Measurements from ENCODE around the gene NT5DC1. TPM values are rescaled to one million over a fixed set of nuclear protein-coding genes. Genes with fewer than 3 reads are reported as not detected.
A peak's percentile ranks its signal among the peaks of the same experiment; 100 is the strongest.

The NT5DC1 gene
- total and polyA plus RNA-seq, 5 donors from 2014 or later: 32.4 to 80.2 (median 66.3) TPM

DNA sequence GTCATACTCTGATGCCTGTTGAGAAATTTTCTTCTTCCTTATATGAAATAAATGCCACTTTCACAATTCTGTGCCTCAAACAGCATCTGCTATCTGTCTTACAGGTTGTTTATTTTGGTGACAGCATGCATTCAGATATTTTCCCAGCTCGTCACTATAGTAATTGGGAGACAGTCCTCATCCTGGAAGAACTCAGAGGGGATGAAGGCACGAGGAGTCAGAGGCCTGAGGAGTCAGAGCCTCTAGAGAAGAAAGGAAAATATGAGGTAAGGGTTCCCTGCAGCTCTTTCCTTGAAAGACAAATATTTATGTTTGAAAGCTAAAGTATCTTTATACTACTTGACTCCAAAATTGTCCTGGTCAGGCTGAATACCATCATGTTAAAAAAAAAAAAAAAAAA lies 137.4 kb downstream of the NT5DC1 start:
- Histone ChIP-seq H3K4me1 (ENCODE audit: control insufficient read depth, insufficient read depth, low read length, poor library complexity, severe bottlenecking) (no peaks in the 10 kb centered on the region), H3K4me3 (ENCODE audit: low read depth, low read length) (no peak overlapping the region), H3K9me3 (ENCODE audit: control insufficient read depth in 2 of 2, low read length in 2 of 2) (no peaks in the 10 kb centered on the region), H3K27ac (ENCODE audit: insufficient read depth, low read length, poor library complexity, severe bottlenecking) (no peak overlapping the region), H3K36me3 (ENCODE audit: control insufficient read depth, insufficient read depth, low read length) (peaks cover 24% of the 10 kb centered on the region), H3K27me3 (ENCODE audit: control insufficient read depth, insufficient read depth, low read length) (no peaks in the 10 kb centered on the region)
- Mint-ChIP-seq H3K4me1 (peaks cover 0 to 2% (median 0%) of the 10 kb centered on the region in 4 donors), H3K9me3 (no peaks in the 10 kb centered on the region), H3K27me3 (no peaks in the 10 kb centered on the region), H3K4me3 (no peak overlapping the region), H3K36me3 (peaks cover 18% of the 10 kb centered on the region), H3K27ac (no peak overlapping the region)
- no peak for DNase-seq
- ATAC-seq (ENCODE audit: low read depth in 2 of 2): no peak

DNA sequence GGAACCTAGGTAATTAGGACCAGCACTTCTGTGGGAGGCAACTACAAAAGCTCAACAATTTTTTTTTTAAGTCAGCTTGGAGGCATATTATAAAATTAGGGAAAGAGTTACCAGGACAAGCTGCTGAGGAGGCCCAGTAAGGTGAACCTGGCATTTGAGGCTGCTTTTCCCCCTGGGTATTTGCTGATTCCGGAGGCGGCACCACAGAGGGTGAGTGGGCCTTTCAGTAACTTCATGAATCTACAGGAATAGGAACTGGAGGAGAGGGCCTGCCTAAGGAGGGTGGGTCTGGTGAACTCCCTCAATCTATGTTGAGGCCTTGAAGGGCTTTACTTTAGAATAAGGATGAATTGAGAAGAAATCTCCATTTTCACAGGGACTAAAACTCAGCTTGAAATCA lies 138.6 kb downstream of the NT5DC1 start:
- no peak overlapping the region for H3K4me3 ChIP-seq (ENCODE audit: low read depth, low read length)
- Mint-ChIP-seq H3K27me3 (no peaks in the 10 kb centered on the region), H3K4me1 (peaks cover 0 to 2% (median 0%) of the 10 kb centered on the region in 4 donors), H3K27ac (no peak overlapping the region), H3K36me3 (peaks cover 18% of the 10 kb centered on the region), H3K4me3 (no peak overlapping the region), H3K9me3 (no peaks in the 10 kb centered on the region)
- no peak for ATAC-seq (ENCODE audit: low read depth in 2 of 2)
- H3K36me3 ChIP-seq (ENCODE audit: control insufficient read depth, insufficient read depth, low read length): peaks cover 26% of the 10 kb centered on the region
- no peak for DNase-seq
- H3K4me1 ChIP-seq (ENCODE audit: control insufficient read depth, insufficient read depth, low read length, poor library complexity, severe bottlenecking): no peaks in the 10 kb centered on the region
- H3K27ac ChIP-seq (ENCODE audit: insufficient read depth, low read length, poor library complexity, severe bottlenecking): no peak overlapping the region
- H3K27me3 ChIP-seq (ENCODE audit: control insufficient read depth, insufficient read depth, low read length): no peaks in the 10 kb centered on the region
- no peaks in the 10 kb centered on the region for H3K9me3 ChIP-seq (ENCODE audit: control insufficient read depth in 2 of 2, low read length in 2 of 2)

DNA sequence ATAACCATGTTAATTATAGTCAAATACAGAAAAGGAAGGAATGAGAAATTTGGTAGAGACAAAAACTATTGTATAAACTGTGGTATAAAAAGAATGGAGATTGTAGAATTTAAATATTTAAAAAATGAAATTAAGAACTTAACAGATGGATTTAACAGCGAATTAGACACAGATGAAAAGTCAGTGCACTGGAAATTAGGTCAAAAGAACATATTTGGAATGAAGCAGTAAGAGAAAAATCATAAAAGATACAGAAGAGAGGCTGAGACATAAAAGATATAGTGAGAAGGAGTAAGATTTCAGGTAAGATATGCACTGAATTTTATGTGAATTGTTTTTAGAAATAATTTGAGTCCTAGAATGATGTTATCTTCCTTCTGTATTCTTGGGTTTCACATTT lies 139.2 kb downstream of the NT5DC1 start:
- Mint-ChIP-seq H3K36me3 (peaks cover 18% of the 10 kb centered on the region), H3K9me3 (no peaks in the 10 kb centered on the region), H3K4me1 (peaks cover 0 to 2% (median 0%) of the 10 kb centered on the region in 4 donors), H3K27ac (no peak overlapping the region), H3K4me3 (no peak overlapping the region), H3K27me3 (no peaks in the 10 kb centered on the region)
- Histone ChIP-seq H3K27ac (ENCODE audit: insufficient read depth, low read length, poor library complexity, severe bottlenecking) (no peak overlapping the region), H3K27me3 (ENCODE audit: control insufficient read depth, insufficient read depth, low read length) (no peaks in the 10 kb centered on the region), H3K4me1 (ENCODE audit: control insufficient read depth, insufficient read depth, low read length, poor library complexity, severe bottlenecking) (no peaks in the 10 kb centered on the region), H3K4me3 (ENCODE audit: low read depth, low read length) (no peak overlapping the region), H3K9me3 (ENCODE audit: control insufficient read depth in 2 of 2, low read length in 2 of 2) (no peaks in the 10 kb centered on the region), H3K36me3 (ENCODE audit: control insufficient read depth, insufficient read depth, low read length) (peaks cover 28% of the 10 kb centered on the region)
- ATAC-seq (ENCODE audit: low read depth in 2 of 2) (no peak), DNase-seq (no peak)

DNA sequence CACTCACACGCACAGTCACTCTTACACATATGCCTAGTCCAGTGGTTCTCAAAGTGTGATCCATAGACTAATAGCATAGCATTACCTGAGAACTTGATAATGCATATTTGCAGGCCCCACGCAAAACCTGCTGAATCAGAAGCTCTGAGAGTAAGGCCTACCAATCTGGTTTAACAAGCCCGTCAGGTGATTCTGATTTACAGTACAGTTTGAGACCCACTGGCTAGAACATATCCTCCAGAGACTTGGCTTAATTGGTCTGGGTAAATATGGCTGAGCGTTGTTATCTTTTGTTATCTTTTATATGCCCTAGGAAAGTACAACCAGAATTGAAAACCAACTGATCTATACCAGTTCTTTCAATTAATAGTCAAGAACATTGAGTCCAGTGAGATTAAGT lies 143.6 kb downstream of the NT5DC1 start:
- no peak for ATAC-seq (ENCODE audit: low read depth in 2 of 2)

DNA sequence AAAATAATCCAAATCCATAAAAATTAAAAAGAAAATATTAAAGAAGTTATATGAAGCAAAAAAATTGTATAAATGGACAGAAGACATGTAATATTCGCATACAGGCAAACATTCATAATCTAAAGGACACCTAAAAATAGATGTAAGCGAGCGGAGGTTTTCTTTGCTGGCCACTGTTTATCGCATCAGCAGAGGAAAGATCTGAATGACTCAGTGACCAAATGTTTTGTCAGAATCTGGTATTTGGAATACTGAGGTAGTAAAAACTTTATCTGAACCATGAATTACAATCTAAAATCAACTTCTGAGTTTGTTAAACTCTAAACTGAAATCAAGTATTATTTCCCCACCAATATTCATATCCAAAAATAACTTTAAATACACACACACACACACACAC lies 145.4 kb downstream of the NT5DC1 start:
- peaks cover 8 to 29% (median 18%) of the 10 kb centered on the region in 4 donors for H3K4me1 Mint-ChIP-seq
- Histone ChIP-seq H3K9me3 (ENCODE audit: control insufficient read depth in 2 of 2, low read length in 2 of 2) (no peaks in the 10 kb centered on the region), H3K27me3 (ENCODE audit: control insufficient read depth, insufficient read depth, low read length) (no peaks in the 10 kb centered on the region), H3K4me1 (ENCODE audit: control insufficient read depth, insufficient read depth, low read length, poor library complexity, severe bottlenecking) (peaks cover 16% of the 10 kb centered on the region), H3K4me3 (ENCODE audit: low read depth, low read length) (no peak overlapping the region), H3K27ac (ENCODE audit: insufficient read depth, low read length, poor library complexity, severe bottlenecking) (no peak overlapping the region), H3K36me3 (ENCODE audit: control insufficient read depth, insufficient read depth, low read length) (peaks cover 4% of the 10 kb centered on the region)
- H3K9me3 Mint-ChIP-seq: no peaks in the 10 kb centered on the region
- no peak for ATAC-seq (ENCODE audit: low read depth in 2 of 2)
- no peak overlapping the region for H3K27ac Mint-ChIP-seq
- H3K36me3 Mint-ChIP-seq: no peaks in the 10 kb centered on the region
- H3K27me3 Mint-ChIP-seq: no peaks in the 10 kb centered on the region
- no peak overlapping the region for H3K4me3 Mint-ChIP-seq
- DNase-seq: no peak

More for the DNA sequence above, 143.6 kb downstream of the NT5DC1 start:
- H3K27ac ChIP-seq (ENCODE audit: insufficient read depth, low read length, poor library complexity, severe bottlenecking): no peak overlapping the region
- H3K4me3 ChIP-seq (ENCODE audit: low read depth, low read length): no peak overlapping the region
- H3K4me1 Mint-ChIP-seq: peaks cover 7 to 16% (median 9%) of the 10 kb centered on the region in 4 donors
- H3K9me3 Mint-ChIP-seq: no peaks in the 10 kb centered on the region
- no peak overlapping the region for H3K4me3 Mint-ChIP-seq
- peaks cover 7% of the 10 kb centered on the region for H3K36me3 ChIP-seq (ENCODE audit: control insufficient read depth, insufficient read depth, low read length)
- H3K27me3 Mint-ChIP-seq: no peaks in the 10 kb centered on the region
- H3K27ac Mint-ChIP-seq: no peak overlapping the region
- no peaks in the 10 kb centered on the region for H3K9me3 ChIP-seq (ENCODE audit: control insufficient read depth in 2 of 2, low read length in 2 of 2)
- no peaks in the 10 kb centered on the region for H3K4me1 ChIP-seq (ENCODE audit: control insufficient read depth, insufficient read depth, low read length, poor library complexity, severe bottlenecking)
- peaks cover 11% of the 10 kb centered on the region for H3K36me3 Mint-ChIP-seq
- H3K27me3 ChIP-seq (ENCODE audit: control insufficient read depth, insufficient read depth, low read length): no peaks in the 10 kb centered on the region
- DNase-seq: no peak

DNA sequence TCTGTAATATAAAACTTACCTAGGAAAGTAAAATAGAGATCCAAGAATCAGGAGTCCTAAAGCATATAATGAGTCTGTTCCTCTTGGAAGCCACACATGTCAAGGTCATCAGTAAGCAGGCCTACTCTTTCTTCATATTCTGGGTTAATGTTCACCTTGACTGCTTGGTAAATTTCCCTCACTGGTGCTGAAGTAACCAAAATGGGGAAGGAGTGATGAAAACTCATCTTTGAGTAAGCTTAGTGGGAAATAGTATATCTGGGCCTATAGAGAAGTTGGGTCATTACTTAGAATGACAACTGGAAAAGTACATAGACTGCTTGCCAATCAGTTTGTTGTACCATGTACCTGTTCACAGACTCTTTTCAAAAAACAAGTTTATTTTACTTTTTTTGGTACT lies 146.6 kb downstream of the NT5DC1 start:
- H3K4me1 Mint-ChIP-seq: peaks cover 8 to 39% (median 24%) of the 10 kb centered on the region in 4 donors
- Histone ChIP-seq H3K27me3 (ENCODE audit: control insufficient read depth, insufficient read depth, low read length) (no peaks in the 10 kb centered on the region), H3K4me3 (ENCODE audit: low read depth, low read length) (no peak overlapping the region), H3K9me3 (ENCODE audit: control insufficient read depth in 2 of 2, low read length in 2 of 2) (no peaks in the 10 kb centered on the region), H3K4me1 (ENCODE audit: control insufficient read depth, insufficient read depth, low read length, poor library complexity, severe bottlenecking) (peaks cover 28% of the 10 kb centered on the region), H3K27ac (ENCODE audit: insufficient read depth, low read length, poor library complexity, severe bottlenecking) (no peak overlapping the region), H3K36me3 (ENCODE audit: control insufficient read depth, insufficient read depth, low read length) (peaks cover 4% of the 10 kb centered on the region)
- DNase-seq: no peak
- H3K27me3 Mint-ChIP-seq: no peaks in the 10 kb centered on the region
- H3K27ac Mint-ChIP-seq: peak overlapping the region in 1 of 3 donors; percentile 20
- no peak for ATAC-seq (ENCODE audit: low read depth in 2 of 2)
- no peaks in the 10 kb centered on the region for H3K36me3 Mint-ChIP-seq
- peak overlapping the region in 1 of 4 donors; percentile 21 for H3K4me3 Mint-ChIP-seq
- no peaks in the 10 kb centered on the region for H3K9me3 Mint-ChIP-seq

DNA sequence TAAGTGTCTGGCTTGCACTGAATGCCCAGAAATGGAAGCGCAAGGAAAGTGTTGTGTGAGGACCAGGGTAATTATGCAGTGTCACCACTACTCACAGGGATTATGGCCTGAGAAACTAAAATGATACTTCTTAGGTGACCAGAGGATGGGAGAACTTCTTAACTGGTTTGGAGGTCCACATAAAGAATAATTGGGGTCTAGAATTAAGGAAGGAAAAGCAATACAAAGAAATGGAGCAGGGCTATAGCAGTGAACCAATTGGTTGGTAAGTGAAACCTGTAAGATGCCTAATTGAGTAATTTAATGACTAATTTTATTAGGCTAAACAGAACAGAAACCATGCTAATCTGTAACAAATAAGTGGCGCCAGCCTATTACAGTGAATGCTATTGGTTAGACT lies 147.9 kb downstream of the NT5DC1 start:
- peaks cover 8 to 41% (median 26%) of the 10 kb centered on the region in 4 donors for H3K4me1 Mint-ChIP-seq
- no peaks in the 10 kb centered on the region for H3K36me3 Mint-ChIP-seq
- no peaks in the 10 kb centered on the region for H3K27me3 Mint-ChIP-seq
- Histone ChIP-seq H3K27me3 (ENCODE audit: control insufficient read depth, insufficient read depth, low read length) (no peaks in the 10 kb centered on the region), H3K4me3 (ENCODE audit: low read depth, low read length) (no peak overlapping the region), H3K36me3 (ENCODE audit: control insufficient read depth, insufficient read depth, low read length) (peaks cover 4% of the 10 kb centered on the region), H3K9me3 (ENCODE audit: control insufficient read depth in 2 of 2, low read length in 2 of 2) (no peaks in the 10 kb centered on the region), H3K27ac (ENCODE audit: insufficient read depth, low read length, poor library complexity, severe bottlenecking) (no peak overlapping the region), H3K4me1 (ENCODE audit: control insufficient read depth, insufficient read depth, low read length, poor library complexity, severe bottlenecking) (peaks cover 39% of the 10 kb centered on the region)
- DNase-seq: no peak
- peak overlapping the region; percentile 23 to 94 (median 30) for H3K27ac Mint-ChIP-seq
- no peaks in the 10 kb centered on the region for H3K9me3 Mint-ChIP-seq
- no peak for ATAC-seq (ENCODE audit: low read depth in 2 of 2)
- H3K4me3 Mint-ChIP-seq: peak overlapping the region in 2 of 4 donors; percentile 19 to 23

DNA sequence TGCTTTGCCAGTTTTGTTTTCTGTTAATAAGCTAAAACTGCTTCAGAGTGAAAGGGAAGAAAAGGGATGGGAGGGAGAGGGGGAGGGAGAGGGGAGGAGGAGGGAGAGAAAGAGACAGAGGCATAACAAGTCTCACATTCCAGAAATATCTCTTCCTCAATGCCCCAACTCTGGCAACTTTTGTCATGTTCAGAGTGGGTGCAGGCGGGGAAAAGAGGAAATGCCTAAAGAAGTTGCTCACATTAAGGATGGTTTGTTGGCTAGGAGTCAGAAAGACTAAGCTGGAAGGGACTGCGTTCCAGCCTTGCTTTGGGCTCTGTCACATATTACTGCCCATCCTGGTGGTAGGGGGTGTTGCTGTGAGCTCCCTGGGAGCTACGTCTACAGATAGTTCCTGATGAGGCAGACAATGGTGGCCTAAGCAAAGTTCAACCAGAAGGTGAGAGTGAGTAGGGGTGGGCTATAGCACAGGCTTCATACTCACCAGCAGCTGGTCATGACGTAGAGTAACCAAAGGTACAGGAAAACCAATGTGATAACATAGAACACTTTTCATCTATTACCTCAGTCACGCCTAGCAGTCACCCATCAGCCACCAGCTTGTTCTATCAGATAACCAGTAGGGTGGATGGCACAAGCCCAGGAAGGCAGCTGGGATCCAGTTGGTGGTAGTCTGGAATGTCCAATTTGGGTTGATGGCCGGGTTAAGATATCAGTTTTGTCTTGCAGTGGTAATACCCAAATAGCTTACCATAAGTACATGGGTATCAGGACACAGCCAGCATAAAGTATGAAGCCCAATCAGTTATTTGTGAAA lies 151.1 kb downstream of the NT5DC1 start:
- peak overlapping the region in 2 of 3 donors; percentile 41 to 48 for H3K27ac Mint-ChIP-seq
- H3K4me1 ChIP-seq (ENCODE audit: control insufficient read depth, insufficient read depth, low read length, poor library complexity, severe bottlenecking): peaks cover 45% of the 10 kb centered on the region

More for the DNA sequence above, 151.1 kb downstream of the NT5DC1 start:
- H3K4me3 ChIP-seq (ENCODE audit: low read depth, low read length): peak overlapping the region; percentile 91
- H3K27me3 ChIP-seq (ENCODE audit: control insufficient read depth, insufficient read depth, low read length): no peaks in the 10 kb centered on the region
- ATAC-seq (ENCODE audit: low read depth in 2 of 2): no peak
- H3K27me3 Mint-ChIP-seq: no peaks in the 10 kb centered on the region
- H3K4me3 Mint-ChIP-seq: peak overlapping the region in 2 of 4 donors; percentile 54 to 86
- H3K36me3 ChIP-seq (ENCODE audit: control insufficient read depth, insufficient read depth, low read length): no peaks in the 10 kb centered on the region
- H3K4me1 Mint-ChIP-seq: peaks cover 8 to 41% (median 26%) of the 10 kb centered on the region in 4 donors
- no peaks in the 10 kb centered on the region for H3K9me3 ChIP-seq (ENCODE audit: control insufficient read depth in 2 of 2, low read length in 2 of 2)
- DNase-seq: no peak
- no peak overlapping the region for H3K27ac ChIP-seq (ENCODE audit: insufficient read depth, low read length, poor library complexity, severe bottlenecking)
- H3K9me3 Mint-ChIP-seq: no peaks in the 10 kb centered on the region
- H3K36me3 Mint-ChIP-seq: no peaks in the 10 kb centered on the region

Measured in CD4-positive, CD25-positive, alpha-beta regulatory T cell (primary cell).